Mucosa of stomach (tissue), 1 donor: ENCODE data around the gene DISP1.
"Not testable (repeated sequence)": the region's sequence is repeated elsewhere in the genome, so short reads cannot be mapped to it uniquely, and the experiment has no call there.

ENCODE experiments used
- H3K27me3 ChIP-seq: one replicate; pipeline ENCODE4 v1.7.0; 2013; ENCODE audit warnings: mild to moderate bottlenecking, low read length; ENCODE audit not compliant: control insufficient read depth, insufficient read depth
- H3K36me3 ChIP-seq: one replicate; pipeline ENCODE4 v1.7.0; 2013; ENCODE audit warnings: low read length; ENCODE audit not compliant: control insufficient read depth, insufficient read depth
- H3K4me1 ChIP-seq: one replicate; pipeline ENCODE4 v1.7.0; 2013; ENCODE audit warnings: mild to moderate bottlenecking, low read length; ENCODE audit not compliant: control insufficient read depth, insufficient read depth
- H3K4me3 ChIP-seq: one replicate; pipeline ENCODE4 v1.7.0; 2013; ENCODE audit warnings: low read length
- H3K9ac ChIP-seq: one replicate; pipeline ENCODE4 v1.7.0; 2013; ENCODE audit warnings: mild to moderate bottlenecking, low read length, moderate library complexity
- H3K9me3 ChIP-seq: one replicate; pipeline ENCODE4 v1.7.0; 2013; ENCODE audit warnings: mild to moderate bottlenecking, low read length, moderate library complexity; ENCODE audit not compliant: control insufficient read depth
- donor health status: Pancreatic carcinoma.

DISP1 gene

GRCh38 chr1:222843469-222844410 is 28.9 kb downstream of the DISP1 start:
- H3K4me3 ChIP-seq: no peak overlapping the region

GRCh38 chr1:222844411-222844779 is 29.6 kb downstream of the DISP1 start:
- no peaks in the 10 kb centered on the region for H3K27me3 ChIP-seq
- H3K36me3 ChIP-seq: no peaks in the 10 kb centered on the region
- no peaks in the 10 kb centered on the region for H3K9me3 ChIP-seq
- no peak overlapping the region for H3K4me3 ChIP-seq
- H3K4me1 ChIP-seq: peaks cover 25% of the 10 kb centered on the region
- H3K9ac ChIP-seq: no peak overlapping the region

More at GRCh38 chr1:222843469-222844410, 28.9 kb downstream of the DISP1 start:
- H3K27me3 ChIP-seq: no peaks in the 10 kb centered on the region
- peaks cover 25% of the 10 kb centered on the region for H3K4me1 ChIP-seq
- no peak overlapping the region for H3K9ac ChIP-seq
- no peaks in the 10 kb centered on the region for H3K36me3 ChIP-seq
- H3K9me3 ChIP-seq: no peaks in the 10 kb centered on the region

GRCh38 chr1:222845763-222846162 is 30.9 kb downstream of the DISP1 start:
- Histone ChIP-seq H3K9ac (no peak overlapping the region), H3K9me3 (no peaks in the 10 kb centered on the region), H3K4me3 (no peak overlapping the region), H3K27me3 (no peaks in the 10 kb centered on the region), H3K4me1 (peaks cover 25% of the 10 kb centered on the region), H3K36me3 (no peaks in the 10 kb centered on the region)

GRCh38 chr1:222850550-222850949 is 35.7 kb downstream of the DISP1 start:
- H3K27me3 ChIP-seq, H3K4me1 ChIP-seq, H3K9me3 ChIP-seq, H3K4me3 ChIP-seq, H3K9ac ChIP-seq, H3K36me3 ChIP-seq: not testable (repeated sequence)

- Histone ChIP-seq H3K27me3 (no peaks in the 10 kb centered on the region), H3K9ac (no peak overlapping the region), H3K4me1 (no peaks in the 10 kb centered on the region), H3K36me3 (no peaks in the 10 kb centered on the region), H3K9me3 (no peaks in the 10 kb centered on the region), H3K4me3 (no peak overlapping the region)
Measured at GRCh38 chr1:222852326-222852725, 37.5 kb downstream of the DISP1 start.

- H3K4me3 ChIP-seq: no peak overlapping the region
Measured at GRCh38 chr1:222861062-222861461, 46.2 kb downstream of the DISP1 start.

More at GRCh38 chr1:222861062-222861461, 46.2 kb downstream of the DISP1 start:
- Histone ChIP-seq H3K36me3 (no peaks in the 10 kb centered on the region), H3K9ac (no peak overlapping the region), H3K4me1 (no peaks in the 10 kb centered on the region), H3K27me3 (no peaks in the 10 kb centered on the region), H3K9me3 (no peaks in the 10 kb centered on the region)
